ENCODE measurements around the gene ZNF747. TPM values are rescaled to one million over a fixed set of nuclear protein-coding genes. Genes with fewer than 3 reads are reported as not detected.

The ZNF747 gene
- total RNA-seq, 1 donor from 2014 or later, result 15.2 TPM

GRCh38 chr16:30533146-30533522, 1.5 kb downstream of the ZNF747 start:
- DNase-seq (ENCODE audit: low spot score in 2 of 2, unreplicated experiment in 2 of 2), result no peak
- Mint-ChIP-seq H3K27me3 (ENCODE audit: low read depth) (no peaks in the 10 kb centered on the region), H3K9me3 (no peaks in the 10 kb centered on the region), H3K27ac (peak overlapping the region; percentile 86), H3K36me3 (peaks cover 6% of the 10 kb centered on the region), H3K4me3 (peak overlapping the region; percentile 67), H3K4me1 (peaks cover 42% of the 10 kb centered on the region)
- no peak for TF ChIP-seq CTCF (IDR thresholded peaks at IDR 0.05; ENCODE audit: unreplicated experiment)

GRCh38 chr16:30532285-30533145, 2.1 kb downstream of the ZNF747 start:
- no peaks in the 10 kb centered on the region for H3K9me3 Mint-ChIP-seq
- peak overlapping the region; percentile 67 for H3K4me3 Mint-ChIP-seq
- no peak overlapping the region for H3K27ac Mint-ChIP-seq
- H3K4me1 Mint-ChIP-seq, result peaks cover 45% of the 10 kb centered on the region
- no peaks in the 10 kb centered on the region for H3K27me3 Mint-ChIP-seq (ENCODE audit: low read depth)
- no peak for TF ChIP-seq CTCF (IDR thresholded peaks at IDR 0.05; ENCODE audit: unreplicated experiment)
- DNase-seq (ENCODE audit: low spot score in 2 of 2, unreplicated experiment in 2 of 2), result no peak
- peaks cover 6% of the 10 kb centered on the region for H3K36me3 Mint-ChIP-seq

GRCh38 chr16:30530163-30531037, 4.3 kb downstream of the ZNF747 start:
- Mint-ChIP-seq H3K9me3 (no peaks in the 10 kb centered on the region), H3K36me3 (peaks cover 6% of the 10 kb centered on the region), H3K4me1 (peaks cover 35% of the 10 kb centered on the region), H3K27ac (peak overlapping the region; percentile 57), H3K27me3 (ENCODE audit: low read depth) (no peaks in the 10 kb centered on the region), H3K4me3 (no peak overlapping the region)
- TF ChIP-seq CTCF (IDR thresholded peaks at IDR 0.05; ENCODE audit: unreplicated experiment), result no peak
- DNase-seq (ENCODE audit: low spot score in 2 of 2, unreplicated experiment in 2 of 2), result no peak

GRCh38 chr16:30528799-30529457, 5.7 kb downstream of the ZNF747 start:
- Mint-ChIP-seq H3K36me3 (peaks cover 9% of the 10 kb centered on the region), H3K4me1 (peaks cover 29% of the 10 kb centered on the region), H3K27ac (peak overlapping the region; percentile 98), H3K4me3 (no peak overlapping the region), H3K9me3 (no peaks in the 10 kb centered on the region), H3K27me3 (ENCODE audit: low read depth) (no peaks in the 10 kb centered on the region)
- no peak for TF ChIP-seq CTCF (IDR thresholded peaks at IDR 0.05; ENCODE audit: unreplicated experiment)
- DNase-seq (ENCODE audit: low spot score in 2 of 2, unreplicated experiment in 2 of 2), result no peak

- peaks cover 25% of the 10 kb centered on the region for H3K4me1 Mint-ChIP-seq
- H3K27ac Mint-ChIP-seq, result peak overlapping the region; percentile 98
- no peaks in the 10 kb centered on the region for H3K9me3 Mint-ChIP-seq
- peaks cover 9% of the 10 kb centered on the region for H3K36me3 Mint-ChIP-seq
- TF ChIP-seq CTCF (IDR thresholded peaks at IDR 0.05; ENCODE audit: unreplicated experiment), result no peak
- peak in 1 of 2 experiments; percentile 77 for DNase-seq (ENCODE audit: low spot score in 2 of 2, unreplicated experiment in 2 of 2)
- H3K4me3 Mint-ChIP-seq, result peak overlapping the region; percentile 67
- H3K27me3 Mint-ChIP-seq (ENCODE audit: low read depth), result no peaks in the 10 kb centered on the region
These were observed 7.0 kb downstream of the ZNF747 start for GRCh38 chr16:30527635-30528178.

All from mesothelial cell of epicardium (in vitro differentiated cells).